Thyroid gland (tissue), 4 donors: ENCODE data around the gene HPS5.

Experiments
- POLR2A ChIP-seq, 2 donors: fragments of 450-650 bp; IDR thresholded peaks; one replicate each; pipeline ENCODE4 v1.6.1; 2017; ENCODE audit warnings: antibody characterized with exemption in 2 of 2, mild to moderate bottlenecking in 2 of 2, moderate library complexity in 1 of 2
- TF ChIP-seq, protein P1 (sequence below), 6 experiments: fragments of 200-600 bp in 3 of 6; fragments of 450-650 bp in 3 of 6; sonication (generic) in 3 of 6; IDR thresholded peaks; one replicate each; pipeline ENCODE4 v1.5.1; 2016 to 2019; ENCODE audit warnings: antibody characterized with exemption in 6 of 6, mild to moderate bottlenecking in 2 of 6, inconsistent platforms in 1 of 6, moderate library complexity in 1 of 6

DNA sequence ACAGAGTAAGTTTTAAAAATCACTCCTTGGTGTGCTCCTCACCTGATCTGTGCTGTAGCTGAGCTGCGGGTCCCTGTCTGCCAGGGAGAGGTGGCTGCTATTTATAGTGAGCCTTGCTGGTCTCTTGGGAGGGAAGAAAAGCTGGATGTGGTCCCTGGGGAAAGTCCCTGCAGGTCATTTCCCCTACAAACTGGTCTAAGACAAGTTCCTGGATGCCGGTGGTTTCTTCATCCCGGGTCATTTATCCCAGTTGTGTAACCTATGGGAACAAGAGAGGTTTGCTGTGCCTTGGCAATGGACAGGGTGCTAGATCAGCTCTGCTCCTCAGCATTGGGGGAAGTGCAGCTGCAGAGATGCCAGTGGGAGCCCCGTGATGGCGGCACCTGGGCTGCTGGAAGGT lies 73.4 kb downstream of the HPS5 start, which contains the start of gene SAA2:
- TF ChIP-seq, protein P1, sequence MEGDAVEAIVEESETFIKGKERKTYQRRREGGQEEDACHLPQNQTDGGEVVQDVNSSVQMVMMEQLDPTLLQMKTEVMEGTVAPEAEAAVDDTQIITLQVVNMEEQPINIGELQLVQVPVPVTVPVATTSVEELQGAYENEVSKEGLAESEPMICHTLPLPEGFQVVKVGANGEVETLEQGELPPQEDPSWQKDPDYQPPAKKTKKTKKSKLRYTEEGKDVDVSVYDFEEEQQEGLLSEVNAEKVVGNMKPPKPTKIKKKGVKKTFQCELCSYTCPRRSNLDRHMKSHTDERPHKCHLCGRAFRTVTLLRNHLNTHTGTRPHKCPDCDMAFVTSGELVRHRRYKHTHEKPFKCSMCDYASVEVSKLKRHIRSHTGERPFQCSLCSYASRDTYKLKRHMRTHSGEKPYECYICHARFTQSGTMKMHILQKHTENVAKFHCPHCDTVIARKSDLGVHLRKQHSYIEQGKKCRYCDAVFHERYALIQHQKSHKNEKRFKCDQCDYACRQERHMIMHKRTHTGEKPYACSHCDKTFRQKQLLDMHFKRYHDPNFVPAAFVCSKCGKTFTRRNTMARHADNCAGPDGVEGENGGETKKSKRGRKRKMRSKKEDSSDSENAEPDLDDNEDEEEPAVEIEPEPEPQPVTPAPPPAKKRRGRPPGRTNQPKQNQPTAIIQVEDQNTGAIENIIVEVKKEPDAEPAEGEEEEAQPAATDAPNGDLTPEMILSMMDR (IDR thresholded peaks at IDR 0.05), result no peak
- TF ChIP-seq POLR2A (IDR thresholded peaks at IDR 0.05), result no peak
